NCI-H187 (cell line): Measurements from ENCODE around the gene IL13.

Experiments
- DNase-seq, 2 experiments: peaks; one replicate each; lab custom pipeline; 2025; lab: John Stamatoyannopoulos, UW

IL13 gene

GRCh38 chr5:132669966-132670882 lies 12.3 kb downstream of the IL13 start:
- DNase-seq = no peak

- DNase-seq = no peak
Measured at GRCh38 chr5:132671000-132671399, 13.0 kb downstream of the IL13 start.

GRCh38 chr5:132673488-132673887 lies 15.5 kb downstream of the IL13 start:
- DNase-seq = no peak

- no peak for DNase-seq
Measured at GRCh38 chr5:132673939-132674630, 16.1 kb downstream of the IL13 start, which contains the start of gene IL4. Gene IL4 (plus strand): TSS chr5:132673989. CDS start chr5:132674051, 62 bp downstream.

GRCh38 chr5:132674671-132675506 lies 16.9 kb downstream of the IL13 start:
- no peak for DNase-seq

GRCh38 chr5:132675936-132676689 lies 18.1 kb downstream of the IL13 start:
- no peak for DNase-seq

- DNase-seq = no peak
Measured at GRCh38 chr5:132677191-132677590, 19.2 kb downstream of the IL13 start.

GRCh38 chr5:132677682-132678400 lies 19.9 kb downstream of the IL13 start:
- no peak for DNase-seq

GRCh38 chr5:132678735-132679134 lies 20.8 kb downstream of the IL13 start:
- no peak for DNase-seq

- DNase-seq = no peak
Measured at GRCh38 chr5:132679166-132679565, 21.2 kb downstream of the IL13 start.

GRCh38 chr5:132679717-132680380 lies 21.9 kb downstream of the IL13 start:
- DNase-seq = no peak

- no peak for DNase-seq
Measured at GRCh38 chr5:132680780-132681475, 23.0 kb downstream of the IL13 start.

GRCh38 chr5:132681476-132681831 lies 23.5 kb downstream of the IL13 start:
- no peak for DNase-seq

GRCh38 chr5:132681983-132682382 lies 24.0 kb downstream of the IL13 start:
- no peak for DNase-seq

- no peak for DNase-seq
Measured at GRCh38 chr5:132684491-132684890, 26.5 kb downstream of the IL13 start.

GRCh38 chr5:132684922-132685720 lies 27.1 kb downstream of the IL13 start:
- no peak for DNase-seq

- no peak for DNase-seq
Measured at GRCh38 chr5:132686193-132686592, 28.2 kb downstream of the IL13 start.

- DNase-seq = no peak
Measured at GRCh38 chr5:132687995-132688394, 30.0 kb downstream of the IL13 start.
